K562 (cell line): ENCODE data around the gene TSSK2. TPM values are rescaled to one million over a fixed set of nuclear protein-coding genes. Genes with fewer than 3 reads are reported as not detected.

Experiments
- ELF4 ChIP-seq: fragments of 450-650 bp; formaldehyde crosslinking; IDR thresholded peaks from 2 replicates; pipeline ENCODE4 v1.4.0; 2022; ENCODE audit warnings: missing genetic modification characterization
- ETV1 ChIP-seq: fragments of 450-650 bp; conservative IDR thresholded peaks from 2 replicates; pipeline ENCODE4 v1.6.1; 2016; ENCODE audit warnings: missing genetic modification characterization, control low read depth, low read depth, missing compliant biosample characterization
- HDAC2 ChIP-seq: fragments of 450-650 bp; IDR thresholded peaks from 2 replicates; pipeline ENCODE4 v1.6.1; 2016; ENCODE audit warnings: mild to moderate bottlenecking
- HDAC6 ChIP-seq: IDR thresholded peaks from 2 replicates; pipeline ENCODE4 v1.6.1; 2012; ENCODE audit warnings: low read depth, mild to moderate bottlenecking, control low read depth, inconsistent platforms, low read length, moderate library complexity
- HSF4 ChIP-seq: fragments of 250-450 bp; sonication (Bioruptor Pico); IDR thresholded peaks from 2 replicates; pipeline ENCODE4 v2.1.2; 2022; ENCODE audit warnings: mild to moderate bottlenecking, moderate library complexity, borderline replicate concordance
- KLF16 ChIP-seq: IDR thresholded peaks from 2 replicates; pipeline ENCODE4 v1.6.1; 2016; ENCODE audit warnings: antibody characterized with exemption
- MAFG ChIP-seq: fragments of 450-650 bp; conservative IDR thresholded peaks from 2 replicates; pipeline ENCODE4 v1.6.1; 2016; ENCODE audit warnings: missing genetic modification characterization, missing compliant biosample characterization
- MYC ChIP-seq, 2 experiments: fragments of 250-450 bp in 1 of 2; sonication (Bioruptor Pico) in 1 of 2; IDR thresholded peaks; 2 replicates each; pipeline versions ENCODE4 v1.5.1 to v1.6.1; 2012 to 2021; ENCODE audit warnings: low read depth in 2 of 2, borderline replicate concordance in 1 of 2, improper control_type of control experiment in 1 of 2, low read length in 1 of 2, mild to moderate bottlenecking in 1 of 2, moderate library complexity in 1 of 2
- NFE2 ChIP-seq: IDR thresholded peaks from 2 replicates; pipeline ENCODE4 v1.6.1; 2014; ENCODE audit warnings: antibody characterized with exemption, low read depth
- NFE2L1 ChIP-seq: fragments of 450-650 bp; IDR thresholded peaks from 2 replicates; pipeline ENCODE4 v1.6.1; 2016; ENCODE audit warnings: missing genetic modification characterization, low read depth, mild to moderate bottlenecking, missing compliant biosample characterization, moderate library complexity, borderline replicate concordance
- RAD21 ChIP-seq, 2 experiments: fragments of 250-450 bp in 1 of 2; fragments of 450-650 bp in 1 of 2; sonication (Bioruptor Pico) in 1 of 2; formaldehyde crosslinking in 1 of 2; IDR thresholded peaks in 1 of 2; conservative IDR thresholded peaks in 1 of 2; 2 replicates each; pipeline versions ENCODE4 v1.4.0 to v1.8.0; 2020 to 2022; ENCODE audit warnings: mild to moderate bottlenecking in 2 of 2, moderate library complexity in 1 of 2
- RBM22 ChIP-seq: fragments of 200-400 bp; formaldehyde crosslinking; IDR thresholded peaks from 2 replicates; pipeline ENCODE4 v1.6.1; 2018; ENCODE audit warnings: low read length, low read depth; ENCODE audit not compliant: poor library complexity, severe bottlenecking
- RFX7 ChIP-seq: fragments of 250-450 bp; sonication (Bioruptor Pico); IDR thresholded peaks from 2 replicates; pipeline ENCODE4 v1.5.1; 2021; ENCODE audit warnings: mild to moderate bottlenecking
- SMC3 ChIP-seq: conservative IDR thresholded peaks from 2 replicates; pipeline ENCODE4 v1.6.1; 2011; ENCODE audit warnings: low read depth, low read length, improper control_type of control experiment; ENCODE audit not compliant: insufficient read depth
- TSC22D4 ChIP-seq: fragments of 450-650 bp; IDR thresholded peaks from 2 replicates; pipeline ENCODE4 v1.6.1; 2016; ENCODE audit warnings: missing genetic modification characterization, missing biosample characterization, control low read depth
- ZNF212 ChIP-seq: fragments of 450-650 bp; formaldehyde crosslinking; IDR thresholded peaks from 2 replicates; pipeline ENCODE4 v1.4.0; 2020; ENCODE audit warnings: mild to moderate bottlenecking
- polyA plus RNA-seq, 8 experiments: library from polyadenylated mRNA; depleted of rRNA in 4 of 8; stranded (reverse) in 5 of 8; unstranded in 3 of 8; fragments of >200 nt; fragmentation: Nextera tagmentation in 2 of 8; fragmentation: Illumina TruSeq in 1 of 8; extraction: Ambion mirVana in 2 of 8; extraction: Trizol in 1 of 8; gene quantifications; 2 replicates each; pipeline versions ENCODE4 v1.2.1 to v1.2.3, GENCODE V29; 2011 to 2014; ENCODE audit warnings: inconsistent platforms in 1 of 8, missing spikeins in 1 of 8
- total RNA-seq, 7 experiments: library from RNA; depleted of rRNA in 6 of 7; stranded (reverse); fragments of >200 nt in 6 of 7; fragmentation: Illumina TruSeq in 2 of 7; extraction: Trizol in 2 of 7; gene quantifications; 2 replicates each; pipeline versions ENCODE4 v1.2.1 to v1.2.3, GENCODE V29; 2011 to 2021; ENCODE audit warnings: low replicate concordance in 1 of 7
- TF ChIP-seq, protein P1 (sequence below), 2 experiments: fragments of 250-450 bp in 1 of 2; fragments of 450-650 bp in 1 of 2; sonication (Bioruptor Pico) in 1 of 2; IDR thresholded peaks; 2 replicates each; pipeline versions ENCODE4 v1.6.1 to v1.8.0; 2016 to 2021; ENCODE audit warnings: mild to moderate bottlenecking in 2 of 2, moderate library complexity in 2 of 2, missing compliant biosample characterization in 1 of 2, missing genetic modification characterization in 1 of 2
- TF ChIP-seq, protein P2 (sequence below), 2 experiments: fragments of 450-650 bp; formaldehyde crosslinking in 1 of 2; IDR thresholded peaks; 2 replicates each; pipeline versions ENCODE4 v1.4.0 to v1.6.1; 2014 to 2020; ENCODE audit warnings: mild to moderate bottlenecking in 2 of 2, borderline replicate concordance in 1 of 2, low read depth in 1 of 2

TSSK2 gene
- total and polyA plus RNA-seq, 9 of the 15 experiments (the other 6 are each of a cell fraction or from before 2014, with no cell fraction given), result 0.04 TPM; not detected in 8

DNA sequence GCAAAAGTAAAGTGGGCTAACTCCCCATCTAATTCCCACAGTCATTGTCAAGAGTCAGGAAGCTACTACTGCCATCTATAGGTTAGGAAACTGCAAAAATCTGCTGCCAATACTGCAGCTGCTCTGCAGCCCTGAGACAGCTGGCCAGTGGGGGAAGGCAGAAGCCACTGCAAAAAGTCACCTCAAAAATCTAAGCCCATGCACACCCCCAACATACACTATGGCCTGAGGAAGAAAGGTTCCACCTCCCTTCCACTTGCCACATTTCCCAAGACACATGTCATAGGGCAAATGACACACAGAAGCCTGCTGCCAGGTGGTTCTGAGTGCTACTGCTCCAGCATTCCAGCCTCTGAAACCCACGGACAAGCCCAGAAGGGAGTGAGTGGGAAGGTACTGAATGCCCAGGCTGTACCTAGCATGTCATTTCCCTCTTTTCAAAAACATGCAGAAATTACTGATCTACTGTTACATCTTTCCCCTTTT, 45.8 kb upstream of the TSSK2 start (continued):
- no peak for TF ChIP-seq RBM22
- TF ChIP-seq HDAC6, result 0 out of 2 replicates have a peak, but pooled peaks have one; percentile 64
- TF ChIP-seq HDAC2, result no peak
- TF ChIP-seq TSC22D4 (tag), result 0 out of 2 replicates have a peak, but pooled peaks have one; percentile 7
- no peak for TF ChIP-seq ETV1
- 0 out of 2 replicates have a peak, but pooled peaks have one; percentile 4 for TF ChIP-seq MYC (IDR thresholded peaks at IDR 0.05; ENCODE audit: low read depth, low read length)
- TF ChIP-seq MYC (CRISPR knock-in tag; IDR thresholded peaks at IDR 0.05; ENCODE audit: borderline replicate concordance, low read depth), result no peak
- TF ChIP-seq KLF16, result 0 out of 2 replicates have a peak, but pooled peaks have one; percentile 9
- no peak for TF ChIP-seq ZNF212 (CRISPR knock-in tag)
- no peak for TF ChIP-seq RFX7
- TF ChIP-seq ELF4 (CRISPR knock-in tag), result no peak
- 0 out of 2 replicates have a peak, but pooled peaks have one; percentile 12 for TF ChIP-seq MAFG
- TF ChIP-seq NFE2, result peak; percentile 81
- TF ChIP-seq RAD21 (CRISPR knock-in tag; conservative IDR thresholded peaks at IDR 0.05 in 1 of 2, IDR thresholded peaks at IDR 0.05 in 1 of 2), result peak in 1 of 2 experiments; percentile 57; a peak in 2 of 4 replicates
- TF ChIP-seq, protein P1, sequence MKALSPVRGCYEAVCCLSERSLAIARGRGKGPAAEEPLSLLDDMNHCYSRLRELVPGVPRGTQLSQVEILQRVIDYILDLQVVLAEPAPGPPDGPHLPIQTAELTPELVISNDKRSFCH (CRISPR knock-in tag; IDR thresholded peaks at IDR 0.05), result no peak
- TF ChIP-seq, protein P1 (tag; IDR thresholded peaks at IDR 0.05), result 0 out of 2 replicates have a peak, but pooled peaks have one; percentile 49
- TF ChIP-seq NFE2L1, result no peak
- TF ChIP-seq SMC3, result 0 out of 2 replicates have a peak, but pooled peaks have one; percentile 34
- TF ChIP-seq, protein P2, sequence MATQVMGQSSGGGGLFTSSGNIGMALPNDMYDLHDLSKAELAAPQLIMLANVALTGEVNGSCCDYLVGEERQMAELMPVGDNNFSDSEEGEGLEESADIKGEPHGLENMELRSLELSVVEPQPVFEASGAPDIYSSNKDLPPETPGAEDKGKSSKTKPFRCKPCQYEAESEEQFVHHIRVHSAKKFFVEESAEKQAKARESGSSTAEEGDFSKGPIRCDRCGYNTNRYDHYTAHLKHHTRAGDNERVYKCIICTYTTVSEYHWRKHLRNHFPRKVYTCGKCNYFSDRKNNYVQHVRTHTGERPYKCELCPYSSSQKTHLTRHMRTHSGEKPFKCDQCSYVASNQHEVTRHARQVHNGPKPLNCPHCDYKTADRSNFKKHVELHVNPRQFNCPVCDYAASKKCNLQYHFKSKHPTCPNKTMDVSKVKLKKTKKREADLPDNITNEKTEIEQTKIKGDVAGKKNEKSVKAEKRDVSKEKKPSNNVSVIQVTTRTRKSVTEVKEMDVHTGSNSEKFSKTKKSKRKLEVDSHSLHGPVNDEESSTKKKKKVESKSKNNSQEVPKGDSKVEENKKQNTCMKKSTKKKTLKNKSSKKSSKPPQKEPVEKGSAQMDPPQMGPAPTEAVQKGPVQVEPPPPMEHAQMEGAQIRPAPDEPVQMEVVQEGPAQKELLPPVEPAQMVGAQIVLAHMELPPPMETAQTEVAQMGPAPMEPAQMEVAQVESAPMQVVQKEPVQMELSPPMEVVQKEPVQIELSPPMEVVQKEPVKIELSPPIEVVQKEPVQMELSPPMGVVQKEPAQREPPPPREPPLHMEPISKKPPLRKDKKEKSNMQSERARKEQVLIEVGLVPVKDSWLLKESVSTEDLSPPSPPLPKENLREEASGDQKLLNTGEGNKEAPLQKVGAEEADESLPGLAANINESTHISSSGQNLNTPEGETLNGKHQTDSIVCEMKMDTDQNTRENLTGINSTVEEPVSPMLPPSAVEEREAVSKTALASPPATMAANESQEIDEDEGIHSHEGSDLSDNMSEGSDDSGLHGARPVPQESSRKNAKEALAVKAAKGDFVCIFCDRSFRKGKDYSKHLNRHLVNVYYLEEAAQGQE (IDR thresholded peaks at IDR 0.05; ENCODE audit: borderline replicate concordance), result 0 out of 2 replicates have a peak, but pooled peaks have one; percentile 21
- TF ChIP-seq, protein P2 (CRISPR knock-in tag; IDR thresholded peaks at IDR 0.05; ENCODE audit: low read depth), result no peak
- peak; percentile 74; the same call in 1 of the 2 replicates for TF ChIP-seq HSF4 (CRISPR knock-in tag)
